ENCODE measurements around the gene CRIM1. TPM values are rescaled to one million over a fixed set of nuclear protein-coding genes. Genes with fewer than 3 reads are reported as not detected.

CRIM1 gene
- total RNA-seq, 2 donors from 2014 or later, result 55.7 to 90.7 TPM

- TF ChIP-seq, protein P1, sequence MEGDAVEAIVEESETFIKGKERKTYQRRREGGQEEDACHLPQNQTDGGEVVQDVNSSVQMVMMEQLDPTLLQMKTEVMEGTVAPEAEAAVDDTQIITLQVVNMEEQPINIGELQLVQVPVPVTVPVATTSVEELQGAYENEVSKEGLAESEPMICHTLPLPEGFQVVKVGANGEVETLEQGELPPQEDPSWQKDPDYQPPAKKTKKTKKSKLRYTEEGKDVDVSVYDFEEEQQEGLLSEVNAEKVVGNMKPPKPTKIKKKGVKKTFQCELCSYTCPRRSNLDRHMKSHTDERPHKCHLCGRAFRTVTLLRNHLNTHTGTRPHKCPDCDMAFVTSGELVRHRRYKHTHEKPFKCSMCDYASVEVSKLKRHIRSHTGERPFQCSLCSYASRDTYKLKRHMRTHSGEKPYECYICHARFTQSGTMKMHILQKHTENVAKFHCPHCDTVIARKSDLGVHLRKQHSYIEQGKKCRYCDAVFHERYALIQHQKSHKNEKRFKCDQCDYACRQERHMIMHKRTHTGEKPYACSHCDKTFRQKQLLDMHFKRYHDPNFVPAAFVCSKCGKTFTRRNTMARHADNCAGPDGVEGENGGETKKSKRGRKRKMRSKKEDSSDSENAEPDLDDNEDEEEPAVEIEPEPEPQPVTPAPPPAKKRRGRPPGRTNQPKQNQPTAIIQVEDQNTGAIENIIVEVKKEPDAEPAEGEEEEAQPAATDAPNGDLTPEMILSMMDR (IDR thresholded peaks at IDR 0.05), result no peak
- no peaks in the 10 kb centered on the region for H3K36me3 ChIP-seq
- no peaks in the 10 kb centered on the region for H3K4me1 ChIP-seq
- H3K4me3 ChIP-seq, result no peak overlapping the region
- DNase-seq, result no peak
- H3K9me3 ChIP-seq, result no peaks in the 10 kb centered on the region
- H3K9ac ChIP-seq (ENCODE audit: low read depth in 2 of 2, low read length in 2 of 2), result no peak overlapping the region
- intact Hi-C loops (cut with DNase I), result no loop called here
- H3K27ac ChIP-seq, result no peak overlapping the region
- no peaks in the 10 kb centered on the region for H3K27me3 ChIP-seq
These were observed 20.0 kb upstream of the CRIM1 start for GRCh38 chr2:36335597-36335996.

DNA sequence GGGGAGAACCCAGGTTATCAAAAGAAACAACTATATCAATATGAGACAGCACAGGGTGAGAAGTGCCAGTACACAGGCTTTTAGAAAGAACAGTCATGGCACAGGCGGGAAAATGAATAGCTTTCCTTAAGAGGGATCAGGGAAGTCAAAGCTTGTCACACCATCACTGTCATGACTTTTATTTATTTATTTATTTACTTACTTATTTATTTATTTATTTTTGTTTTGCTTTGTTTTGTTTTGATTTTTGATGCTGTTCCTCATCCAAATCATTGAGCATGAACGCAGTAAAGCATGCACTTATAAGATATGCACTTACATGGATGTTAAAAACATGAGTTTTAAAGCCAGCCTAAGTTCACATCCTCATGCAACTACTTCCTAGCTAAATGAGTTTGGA is 19.3 kb upstream of the CRIM1 start:
- H3K27me3 ChIP-seq, result no peaks in the 10 kb centered on the region
- TF ChIP-seq, protein P1 (IDR thresholded peaks at IDR 0.05), result no peak
- H3K4me3 ChIP-seq, result no peak overlapping the region
- no peak overlapping the region for H3K9ac ChIP-seq (ENCODE audit: low read depth in 2 of 2, low read length in 2 of 2)
- intact Hi-C loops (cut with DNase I), result no loop called here
- no peak for DNase-seq
- H3K36me3 ChIP-seq, result no peaks in the 10 kb centered on the region
- H3K4me1 ChIP-seq, result no peaks in the 10 kb centered on the region
- H3K9me3 ChIP-seq, result no peaks in the 10 kb centered on the region
- no peak overlapping the region for H3K27ac ChIP-seq

DNA sequence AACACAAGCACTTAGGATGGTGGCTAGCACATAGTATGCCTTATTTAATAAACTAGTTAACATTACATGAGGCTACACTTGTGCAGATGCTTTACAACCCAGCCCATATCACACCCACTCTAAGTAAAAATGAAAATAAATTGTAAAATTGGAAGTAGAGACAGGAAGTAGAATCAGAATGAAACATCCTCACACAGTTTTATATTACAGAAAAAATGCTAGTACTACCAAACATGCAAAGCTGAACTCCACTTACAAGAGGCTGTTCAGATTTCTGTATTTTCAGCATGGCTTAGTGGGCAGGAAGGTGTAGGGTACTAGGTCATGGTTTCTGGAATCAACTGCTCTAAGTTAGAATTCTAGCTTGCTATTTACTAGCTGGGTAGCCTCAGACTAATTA is 18.2 kb upstream of the CRIM1 start:
- intact Hi-C loops (cut with DNase I), result no loop called here
- Histone ChIP-seq H3K4me1 (no peaks in the 10 kb centered on the region), H3K27ac (no peak overlapping the region), H3K27me3 (no peaks in the 10 kb centered on the region), H3K9me3 (no peaks in the 10 kb centered on the region), H3K4me3 (no peak overlapping the region), H3K36me3 (no peaks in the 10 kb centered on the region), H3K9ac (ENCODE audit: low read depth in 2 of 2, low read length in 2 of 2) (no peak overlapping the region)
- TF ChIP-seq, protein P1 (IDR thresholded peaks at IDR 0.05), result no peak
- no peak for DNase-seq

DNA sequence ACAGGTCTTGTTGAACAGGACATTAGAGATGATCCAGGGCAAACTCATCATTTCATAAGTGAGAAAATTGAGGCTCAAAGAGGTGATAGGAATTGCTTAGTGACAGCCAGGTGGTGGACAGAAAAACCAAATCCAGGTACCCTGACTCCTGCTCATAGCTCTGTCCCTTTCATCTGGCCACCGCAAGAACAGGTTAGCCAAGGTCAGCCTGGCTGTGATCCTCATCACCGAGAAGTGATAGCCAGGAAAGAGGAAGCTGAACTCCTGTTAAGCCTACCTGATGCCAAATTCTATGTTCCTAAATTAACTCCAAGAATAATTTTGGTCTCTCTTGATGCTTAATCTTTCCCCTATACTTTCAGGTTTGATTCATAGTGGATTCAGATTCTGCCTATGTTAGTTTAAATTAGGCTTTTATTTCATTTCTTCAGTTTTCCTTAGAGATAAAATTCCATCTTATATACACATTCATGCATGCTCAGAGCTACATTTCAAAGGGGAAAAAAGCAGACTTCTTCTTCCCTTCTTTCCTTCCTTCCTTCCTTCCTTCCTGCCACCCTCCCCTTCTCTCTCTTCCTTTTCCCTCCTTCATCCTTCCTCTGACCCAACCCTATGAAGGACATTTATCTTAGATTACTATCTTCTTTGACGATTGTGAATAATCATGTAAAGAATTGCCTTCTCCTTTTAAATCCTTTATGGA is 17.3 kb upstream of the CRIM1 start:
- TF ChIP-seq, protein P1 (IDR thresholded peaks at IDR 0.05), result no peak
- no peak for DNase-seq
- intact Hi-C loops (cut with DNase I), result no loop called here

GRCh38 chr2:36338827-36339145 is 16.8 kb upstream of the CRIM1 start:
- Histone ChIP-seq H3K9me3 (no peaks in the 10 kb centered on the region), H3K9ac (ENCODE audit: low read depth in 2 of 2, low read length in 2 of 2) (no peak overlapping the region), H3K4me3 (no peak overlapping the region), H3K4me1 (no peaks in the 10 kb centered on the region), H3K27me3 (no peaks in the 10 kb centered on the region), H3K36me3 (no peaks in the 10 kb centered on the region), H3K27ac (no peak overlapping the region)
- DNase-seq, result no peak
- intact Hi-C loops (cut with DNase I), result no loop called here
- TF ChIP-seq, protein P1 (IDR thresholded peaks at IDR 0.05), result no peak

More for the DNA sequence above, 17.3 kb upstream of the CRIM1 start:
- no peaks in the 10 kb centered on the region for H3K27me3 ChIP-seq
- no peak overlapping the region for H3K27ac ChIP-seq
- H3K36me3 ChIP-seq, result no peaks in the 10 kb centered on the region
- no peaks in the 10 kb centered on the region for H3K4me1 ChIP-seq
- H3K9ac ChIP-seq (ENCODE audit: low read depth in 2 of 2, low read length in 2 of 2), result no peak overlapping the region
- H3K4me3 ChIP-seq, result no peak overlapping the region
- H3K9me3 ChIP-seq, result no peaks in the 10 kb centered on the region
